GM18511 (cell line): ENCODE measurements around the gene LRRC8C.
"Not testable (repeated sequence)": the region's sequence is repeated elsewhere in the genome, so short reads cannot be mapped to it uniquely, and the experiment has no call there.

Experiments used
- ATAC-seq: cut with Tn5 transposase; IDR thresholded peaks from one replicate; pipeline ENCODE4 v1.9.1; 2021; ENCODE audit warnings: mild to moderate bottlenecking, moderate library complexity; ENCODE audit not compliant: unreplicated experiment

The LRRC8C gene

DNA sequence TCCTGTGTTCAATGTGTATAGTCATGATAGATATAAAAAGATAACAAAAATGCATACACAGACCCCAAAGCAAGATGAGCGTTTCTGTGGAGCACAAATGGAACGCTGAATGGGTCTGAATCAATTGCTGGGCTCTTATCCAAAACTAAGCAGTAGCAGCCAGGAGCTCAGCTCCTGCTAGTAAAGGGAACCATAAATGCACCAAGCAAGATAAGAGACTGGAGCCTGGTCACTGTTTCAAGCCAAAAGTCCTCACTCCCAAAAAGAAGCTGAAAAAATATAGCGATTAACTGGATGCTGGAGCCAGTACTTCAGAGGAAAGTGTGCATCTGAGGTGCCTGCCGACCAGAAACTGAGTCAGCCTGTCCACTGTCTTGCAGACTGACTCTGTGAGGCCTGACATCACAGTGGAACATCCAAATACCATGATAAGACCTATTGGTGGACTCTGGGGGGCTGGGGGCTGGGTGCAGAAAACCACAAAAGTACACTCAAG is 68.9 kb downstream of the LRRC8C start:
- no peak for ATAC-seq

DNA sequence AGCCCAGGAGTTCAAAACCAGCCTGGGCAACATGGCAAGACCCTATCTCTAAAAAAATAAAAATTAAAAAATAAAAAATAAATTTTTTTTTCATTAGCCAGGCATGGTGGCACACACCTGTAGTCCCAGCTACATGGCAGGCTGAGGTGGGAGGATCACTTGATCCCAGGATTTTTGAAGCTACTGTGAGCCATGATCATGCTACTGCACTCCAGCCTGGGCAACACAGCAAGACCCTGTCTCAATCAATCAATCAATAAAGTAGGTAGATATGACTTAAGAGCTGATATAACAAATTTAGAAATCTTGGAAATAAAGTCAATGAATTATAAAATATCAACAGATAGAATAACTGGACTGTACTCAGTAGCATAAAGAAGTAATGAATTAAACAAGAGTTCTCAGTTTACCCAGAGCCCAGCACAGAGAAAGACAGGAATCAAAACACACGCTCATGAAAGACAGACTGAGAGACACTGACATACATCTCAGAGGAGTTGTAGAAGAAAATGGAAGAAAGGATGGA is 69.7 kb downstream of the LRRC8C start:
- ATAC-seq, result no peak

DNA sequence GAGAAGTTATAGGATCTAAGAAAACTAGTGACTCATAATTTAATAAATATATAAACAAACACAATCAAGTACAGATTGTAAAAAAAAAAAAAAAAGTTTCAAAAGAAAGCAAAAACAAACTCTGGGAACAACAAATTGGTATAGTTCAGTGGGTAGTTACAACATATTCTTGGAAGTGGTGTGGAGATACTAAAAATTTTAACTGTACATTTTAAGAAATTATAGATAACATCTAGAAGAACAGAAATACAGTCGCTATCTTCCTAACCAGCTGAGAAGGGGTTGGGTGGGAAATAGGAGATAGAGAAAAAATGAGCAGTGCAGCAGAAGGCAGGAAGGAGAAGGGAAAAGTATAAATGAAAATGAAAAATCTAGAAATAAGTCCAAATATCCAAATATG is 70.5 kb downstream of the LRRC8C start:
- ATAC-seq, result no peak

DNA sequence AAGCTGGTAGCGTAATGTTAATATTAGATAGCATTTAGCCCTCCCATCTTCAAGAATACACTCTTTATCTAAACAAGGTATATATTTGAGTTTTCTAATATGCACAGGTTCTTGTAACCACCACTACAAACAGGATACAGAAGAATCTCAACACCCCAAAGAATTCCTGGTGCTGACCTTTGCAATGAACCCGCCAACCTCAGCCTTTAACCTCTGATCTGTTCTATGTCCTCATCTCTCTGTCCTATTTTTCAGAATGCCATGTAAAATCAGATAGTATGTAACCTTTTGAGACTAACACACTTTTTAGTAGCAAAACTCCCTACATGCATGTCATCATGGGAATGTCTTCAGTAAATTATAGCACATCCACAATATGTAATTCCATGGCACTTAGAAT is 71.1 kb downstream of the LRRC8C start:
- ATAC-seq, result no peak

DNA sequence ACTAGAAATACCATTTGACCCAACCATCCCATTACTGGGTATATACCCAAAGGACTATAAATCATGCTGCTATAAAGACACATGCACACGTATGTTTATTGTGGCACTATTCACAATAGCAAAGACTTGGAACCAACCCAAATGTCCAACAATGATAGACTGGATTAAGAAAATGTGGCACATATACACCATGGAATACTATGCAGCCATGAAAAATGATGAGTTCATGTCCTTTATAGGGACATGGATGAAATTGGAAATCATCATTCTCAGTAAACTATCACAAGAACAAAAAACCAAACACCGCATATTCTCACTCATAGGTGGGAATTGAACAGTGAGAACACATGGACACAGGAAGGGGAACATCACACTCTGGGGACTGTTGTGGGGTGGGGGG is 72.0 kb downstream of the LRRC8C start:
- not testable (repeated sequence) for ATAC-seq

DNA sequence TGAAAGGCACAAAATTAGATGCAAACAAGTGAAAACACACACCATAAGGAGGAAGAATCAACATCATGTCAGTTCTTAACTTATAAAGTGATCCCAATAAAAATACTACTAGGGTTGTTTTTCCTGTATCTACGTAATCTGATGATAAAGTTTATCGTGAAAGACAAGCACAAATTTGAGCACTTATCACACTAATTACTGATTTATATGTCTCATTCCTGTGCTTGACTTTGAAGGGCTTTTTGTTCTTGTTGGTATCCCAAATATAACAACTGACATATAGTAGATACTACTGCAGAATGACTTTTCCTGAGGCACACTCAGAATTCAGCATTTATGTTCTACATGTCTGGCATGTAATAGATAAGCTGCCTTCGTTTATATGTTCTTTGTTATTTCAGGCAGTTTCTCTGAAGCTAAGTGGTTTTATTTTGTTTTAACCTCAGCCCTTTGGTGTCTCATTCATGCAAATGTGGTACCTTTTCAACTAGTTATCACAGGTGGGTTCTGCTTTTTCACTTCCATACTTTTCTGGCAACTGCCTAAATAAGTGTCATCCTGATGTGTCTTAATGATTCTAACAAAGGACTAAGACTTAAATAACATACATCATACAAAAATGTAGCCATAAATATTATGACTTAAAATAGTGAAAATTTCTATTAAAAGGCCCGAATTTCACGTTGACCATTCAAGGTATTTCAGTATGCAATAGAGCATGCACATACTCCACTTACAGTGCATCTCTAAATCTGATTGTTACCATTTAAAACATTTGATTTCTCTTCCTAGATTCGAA is 73.2 kb downstream of the LRRC8C start:
- ATAC-seq, result peak; percentile 89

DNA sequence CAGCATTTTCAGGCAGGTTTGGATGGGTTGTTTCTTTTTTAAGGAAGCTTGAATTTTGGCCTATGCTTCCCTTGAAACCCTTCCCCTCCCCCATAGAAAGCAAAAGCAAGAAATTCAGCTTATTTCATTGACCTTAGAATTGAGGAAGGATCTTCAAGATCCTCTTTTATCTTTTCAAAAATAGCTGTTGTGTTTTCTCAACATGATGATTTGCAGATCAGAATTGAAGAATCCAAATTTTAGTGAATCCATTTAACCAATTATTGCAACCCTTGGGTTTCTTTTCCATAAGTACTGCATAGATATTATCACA is 73.7 kb downstream of the LRRC8C start:
- ATAC-seq, result peak; percentile 34

DNA sequence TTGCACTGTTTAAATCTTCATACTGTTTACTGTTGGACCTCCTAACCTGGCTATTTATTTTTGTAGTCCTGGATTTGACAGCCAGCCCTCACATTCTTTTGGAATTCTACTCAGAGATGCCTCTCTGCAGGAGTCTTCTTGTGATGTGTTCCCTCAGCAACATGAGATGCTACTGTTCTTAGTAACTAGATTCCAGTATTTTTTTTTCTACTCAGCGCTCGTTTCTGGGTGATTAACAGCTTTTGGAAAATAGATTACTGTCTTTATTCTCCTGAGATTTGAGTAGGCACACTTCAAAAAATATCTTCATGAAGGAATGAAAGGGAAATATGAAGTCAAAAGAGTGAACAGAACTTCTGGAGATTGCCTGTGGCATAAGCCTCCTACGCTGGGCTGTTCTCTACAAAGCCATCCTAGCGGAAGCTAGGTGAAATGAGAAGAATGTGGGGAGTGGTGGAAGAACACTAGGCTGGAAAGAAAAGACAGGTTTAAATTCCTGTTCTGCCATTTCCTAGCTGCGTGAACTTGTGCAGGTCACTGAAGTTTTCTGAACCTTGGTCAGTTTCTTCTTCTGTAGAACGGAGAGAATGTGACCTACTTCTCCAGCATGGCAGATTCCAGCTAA is 75.9 kb downstream of the LRRC8C start:
- no peak for ATAC-seq

DNA sequence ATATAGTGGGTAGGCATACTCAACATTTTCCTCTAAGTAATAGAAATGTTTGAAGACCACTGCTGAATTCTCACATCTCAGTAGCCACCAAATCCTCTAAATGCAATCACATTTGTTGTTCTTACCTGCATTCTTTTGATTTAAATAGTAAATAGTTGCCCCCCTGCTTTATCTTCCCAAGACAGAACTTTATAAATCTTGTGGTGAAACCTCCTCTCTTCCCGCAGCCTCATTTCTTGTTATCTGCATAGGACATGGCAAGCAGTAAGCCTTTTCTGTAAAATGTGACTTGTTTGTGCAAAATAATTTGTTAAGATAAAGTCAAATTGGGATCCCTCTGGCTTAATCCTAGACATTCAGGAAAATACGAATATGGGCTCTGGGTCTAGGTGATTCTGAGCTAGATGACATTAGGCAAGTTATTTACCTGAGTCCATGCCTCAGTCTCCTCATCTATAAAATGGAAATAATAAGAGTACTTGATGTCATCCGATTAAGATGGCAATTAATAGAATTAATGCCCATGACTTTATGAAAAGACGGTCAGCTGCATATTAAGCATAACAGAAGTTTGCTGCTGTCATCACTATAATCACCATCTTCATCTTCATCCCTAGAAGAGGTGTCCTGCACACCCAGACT is 77.7 kb downstream of the LRRC8C start:
- no peak for ATAC-seq

DNA sequence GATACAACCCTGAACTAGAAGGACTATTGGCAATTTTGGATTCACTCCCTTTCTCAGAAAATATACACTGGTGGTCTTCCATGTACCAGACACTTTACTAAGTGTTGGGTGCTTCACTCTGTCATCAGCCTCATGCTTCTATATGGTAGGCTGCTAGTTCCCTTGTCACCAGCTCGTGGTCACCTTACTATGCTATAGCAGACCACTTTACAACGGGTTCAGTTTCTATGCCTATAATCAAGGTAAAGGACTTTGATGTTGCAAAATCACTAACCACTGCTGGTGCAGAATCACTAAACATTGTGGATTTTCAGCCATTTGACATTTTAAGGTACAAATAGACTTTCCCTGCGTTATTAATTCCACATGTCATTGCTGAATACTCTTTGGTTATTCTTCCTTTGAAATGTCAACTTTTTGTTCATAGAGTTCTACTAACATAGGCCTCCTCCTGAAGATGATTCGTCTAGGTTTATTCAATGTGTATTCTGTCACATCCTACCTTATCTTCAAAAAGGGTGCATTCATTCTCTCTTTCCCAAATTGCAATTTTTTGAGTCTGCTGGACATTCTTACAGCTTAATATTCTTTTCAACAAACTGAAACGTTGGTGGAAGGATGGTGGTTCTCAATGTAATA is 78.3 kb downstream of the LRRC8C start:
- ATAC-seq, result no peak

DNA sequence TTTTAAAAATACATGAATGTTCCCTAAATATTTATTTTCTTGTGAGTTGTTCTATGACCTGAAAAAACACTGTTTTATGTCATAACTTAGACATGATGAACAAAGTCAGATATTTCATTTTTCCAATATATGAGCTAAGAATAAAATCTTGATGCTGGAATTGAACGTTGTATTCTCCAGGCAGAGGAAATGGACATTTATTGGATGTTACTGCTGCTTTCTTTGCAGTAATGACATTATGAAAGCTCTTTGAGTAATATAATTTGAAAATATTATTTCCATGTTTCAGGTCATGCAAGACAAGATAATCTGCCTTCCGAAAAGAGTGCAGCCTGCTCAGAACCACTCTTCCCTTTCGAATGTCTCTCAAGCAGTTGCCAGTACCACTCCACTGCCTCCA is 79.5 kb downstream of the LRRC8C start:
- no peak for ATAC-seq

DNA sequence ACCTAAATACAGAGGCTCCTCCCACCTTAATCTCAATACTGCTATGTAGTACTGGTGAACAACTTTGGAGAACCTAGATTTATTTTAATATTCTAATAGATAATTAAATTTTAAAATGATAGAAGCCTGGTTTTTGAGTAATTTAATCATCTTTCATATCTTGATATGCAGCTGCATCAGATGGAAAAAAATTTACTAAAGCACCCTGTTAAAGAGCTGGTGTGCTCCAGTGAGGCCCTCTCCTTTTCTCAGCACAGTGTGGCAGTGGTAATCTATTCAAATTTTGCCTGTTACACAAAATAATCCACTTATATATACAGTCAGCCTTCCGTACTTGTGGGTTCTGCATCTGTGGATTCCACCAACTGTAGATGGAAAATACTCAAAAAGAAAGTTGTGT is 82.8 kb downstream of the LRRC8C start:
- no peak for ATAC-seq

DNA sequence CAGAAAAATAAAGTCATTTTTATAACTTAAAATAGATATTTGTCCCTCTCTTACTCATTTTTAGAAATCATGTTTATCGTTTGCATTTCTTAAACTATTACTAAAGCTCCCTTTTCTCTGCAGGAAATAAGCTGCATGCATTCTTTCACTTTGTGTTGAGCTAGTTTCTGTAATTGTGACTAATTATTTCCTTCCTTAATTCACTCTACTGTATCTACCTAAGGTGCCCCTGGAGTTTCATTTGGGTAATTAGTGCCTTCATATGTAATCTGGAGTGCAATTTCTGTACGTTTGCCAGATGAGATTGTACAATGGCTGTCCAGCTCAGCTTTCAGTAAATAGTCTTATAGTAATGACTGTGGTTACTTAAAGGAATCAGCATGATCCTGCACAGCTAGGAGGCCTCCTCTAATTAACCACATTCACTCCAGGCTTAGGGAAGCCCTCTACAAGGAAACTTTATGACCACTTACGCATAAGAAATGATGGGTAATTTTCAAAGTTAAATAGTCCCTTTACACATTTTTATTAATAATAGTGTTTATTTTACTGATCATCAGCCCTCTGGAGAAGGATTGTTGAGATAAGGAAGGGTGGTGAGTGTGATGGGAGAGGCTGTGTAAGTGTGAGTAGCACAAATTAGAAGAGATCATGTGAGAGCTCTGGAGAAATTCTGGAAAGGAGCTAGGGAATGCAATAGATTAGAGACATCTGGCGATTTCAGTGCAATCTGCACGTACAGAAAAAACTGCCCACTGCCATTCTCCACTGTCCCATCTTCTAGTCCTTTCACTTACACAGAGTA is 86.8 kb downstream of the LRRC8C start:
- peak; percentile 93 for ATAC-seq

DNA sequence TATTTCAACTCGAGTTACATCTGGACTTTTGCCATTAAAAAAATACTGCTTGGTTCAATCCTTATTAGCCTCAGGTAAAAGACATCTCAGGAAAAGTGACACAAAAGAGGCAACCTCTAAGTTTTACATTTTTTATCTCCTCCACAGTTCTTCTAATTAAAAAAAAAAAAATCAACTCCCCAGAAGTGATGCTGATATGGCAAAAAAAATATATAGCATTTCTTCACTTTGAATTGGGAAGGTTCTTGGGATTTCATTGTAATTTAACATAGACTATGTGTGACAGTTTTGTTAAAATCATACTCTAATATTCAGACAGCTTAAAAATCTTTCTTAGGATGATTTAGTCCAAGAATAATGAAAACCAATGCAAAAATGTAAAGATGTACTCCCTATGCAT is 87.9 kb downstream of the LRRC8C start:
- no peak for ATAC-seq

DNA sequence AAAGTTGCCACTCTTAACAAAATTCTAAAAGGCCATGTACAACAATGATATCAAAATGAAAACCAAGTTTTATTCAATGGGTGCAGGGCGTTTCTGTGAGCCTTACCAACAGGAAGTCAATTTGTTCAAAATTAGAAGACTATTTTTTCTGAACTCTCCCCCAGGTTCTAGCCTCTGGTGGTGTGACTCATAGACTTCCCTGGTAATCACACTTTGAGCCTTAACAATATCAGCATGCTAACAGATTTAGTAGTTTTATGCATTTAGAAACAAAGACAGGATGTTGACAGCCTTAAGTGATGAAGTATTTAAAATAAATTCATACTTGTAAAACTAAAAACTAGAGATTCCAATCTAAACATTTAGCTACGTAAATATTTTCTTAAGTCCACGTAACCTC is 88.4 kb downstream of the LRRC8C start:
- ATAC-seq, result no peak

DNA sequence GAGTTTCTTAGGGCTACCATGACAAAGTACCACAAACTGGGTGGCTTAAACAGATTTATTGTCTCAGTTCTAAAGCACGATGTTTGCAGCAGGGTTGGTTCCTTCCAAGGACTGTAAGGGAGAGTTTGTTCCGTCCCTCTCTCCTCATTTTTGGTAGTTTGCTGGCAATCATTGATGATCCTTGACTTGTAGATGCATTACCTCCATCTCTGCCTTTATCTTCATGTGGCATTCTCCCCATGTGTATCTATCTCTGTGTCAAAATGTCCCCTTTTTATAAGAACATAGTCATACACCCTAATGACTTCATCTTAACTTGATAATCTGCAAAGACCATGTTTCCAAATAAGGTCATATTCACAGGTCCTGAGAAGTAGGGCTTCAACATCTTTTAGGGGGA is 90.2 kb downstream of the LRRC8C start:
- no peak for ATAC-seq

DNA sequence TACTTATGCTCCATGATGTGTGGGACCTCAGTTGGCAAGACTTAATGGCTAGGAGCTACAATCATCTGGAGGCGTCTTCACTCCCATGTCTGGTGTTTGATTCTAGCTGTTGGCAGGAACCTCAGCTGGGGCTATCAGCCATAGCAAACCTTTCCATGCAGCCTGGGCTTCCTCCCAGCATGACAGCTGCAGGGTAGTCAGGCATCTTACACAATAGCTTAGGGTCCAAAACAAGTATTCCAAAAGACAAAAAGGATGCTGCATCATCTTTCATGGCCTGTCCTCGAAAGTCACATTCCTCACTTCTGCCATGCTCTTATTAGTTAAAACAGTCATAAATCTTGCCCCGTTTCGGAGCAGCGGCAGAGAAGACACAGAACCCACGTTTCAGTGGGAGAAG is 90.9 kb downstream of the LRRC8C start:
- ATAC-seq, result no peak

DNA sequence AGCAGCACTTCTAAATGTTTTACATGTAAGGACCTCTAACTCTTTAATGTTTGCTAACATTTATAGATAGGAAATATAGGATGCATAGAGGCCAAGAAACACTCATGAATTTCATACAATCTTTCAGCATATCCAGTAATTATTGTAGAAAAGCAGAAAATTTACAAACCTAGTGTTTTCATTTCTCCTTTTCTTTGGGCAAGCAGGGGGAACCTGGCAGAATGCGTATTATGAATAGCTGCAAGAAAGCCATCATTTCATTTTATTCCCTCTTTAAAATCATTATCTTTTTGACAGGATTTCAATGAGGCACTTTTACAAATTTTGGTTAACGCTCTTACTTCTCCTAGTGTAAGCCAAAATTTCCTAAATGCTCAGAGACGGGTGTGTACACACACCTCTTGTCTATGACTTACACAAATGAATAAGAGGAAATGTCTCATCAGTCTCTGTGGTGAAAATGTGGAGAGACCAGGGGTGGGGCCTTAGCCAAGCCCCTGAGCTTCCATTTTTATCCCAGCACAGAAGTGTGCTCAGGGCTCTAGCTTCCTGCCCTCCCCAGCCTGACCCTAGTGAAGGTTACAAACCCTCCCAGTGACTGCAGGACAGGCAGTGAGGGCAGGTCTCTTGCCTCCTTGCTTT is 91.6 kb downstream of the LRRC8C start:
- peak; percentile 85 for ATAC-seq

DNA sequence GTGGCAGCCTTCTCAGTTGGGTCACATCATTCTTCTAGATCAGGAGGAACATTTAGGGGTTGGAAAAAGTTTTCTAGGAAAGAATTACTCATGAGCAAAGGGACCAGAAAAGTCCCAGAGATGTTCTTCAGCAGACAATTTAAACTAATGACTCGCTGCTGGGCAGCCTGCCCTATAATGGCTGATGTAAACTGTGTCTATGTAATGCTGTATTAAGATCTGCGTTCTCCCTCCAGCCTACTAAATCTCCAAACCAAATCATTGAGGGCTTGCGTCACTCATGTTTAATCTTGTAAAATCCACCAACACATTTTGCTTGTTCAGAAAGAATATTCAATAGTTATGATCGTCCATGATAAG is 92.1 kb downstream of the LRRC8C start:
- no peak for ATAC-seq

DNA sequence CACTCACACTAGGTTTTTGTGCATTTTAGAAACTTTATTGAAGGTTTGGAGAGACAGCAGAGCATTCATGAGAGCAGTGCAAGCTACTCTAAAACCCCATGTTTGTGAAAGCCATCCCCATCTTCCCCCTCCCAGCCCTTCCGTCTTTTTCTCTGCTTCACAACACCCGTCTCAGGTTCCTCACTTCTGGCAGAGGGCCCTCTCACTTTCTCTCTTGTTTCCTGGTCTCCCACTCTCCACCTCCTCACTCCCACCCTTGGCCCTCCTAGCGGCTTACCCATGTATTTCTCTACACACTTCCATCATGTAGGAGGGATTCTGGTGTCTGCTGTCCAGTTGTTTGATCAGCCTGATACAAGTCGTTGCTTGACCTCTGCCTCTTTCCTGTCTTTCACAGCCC is 92.7 kb downstream of the LRRC8C start:
- ATAC-seq, result no peak
